22Rv1 (cell line): ENCODE results near the gene GALNT8.

ENCODE experiments used
- CTCF ChIP-seq: fragments of 450-650 bp; IDR thresholded peaks from 2 replicates; pipeline ENCODE4 v1.5.1; 2017; ENCODE audit warnings: mild to moderate bottlenecking
- ZFX ChIP-seq: fragments of 450-650 bp; IDR thresholded peaks from 2 replicates; pipeline ENCODE4 v1.6.1; 2017; ENCODE audit warnings: antibody characterized with exemption, borderline replicate concordance

DNA sequence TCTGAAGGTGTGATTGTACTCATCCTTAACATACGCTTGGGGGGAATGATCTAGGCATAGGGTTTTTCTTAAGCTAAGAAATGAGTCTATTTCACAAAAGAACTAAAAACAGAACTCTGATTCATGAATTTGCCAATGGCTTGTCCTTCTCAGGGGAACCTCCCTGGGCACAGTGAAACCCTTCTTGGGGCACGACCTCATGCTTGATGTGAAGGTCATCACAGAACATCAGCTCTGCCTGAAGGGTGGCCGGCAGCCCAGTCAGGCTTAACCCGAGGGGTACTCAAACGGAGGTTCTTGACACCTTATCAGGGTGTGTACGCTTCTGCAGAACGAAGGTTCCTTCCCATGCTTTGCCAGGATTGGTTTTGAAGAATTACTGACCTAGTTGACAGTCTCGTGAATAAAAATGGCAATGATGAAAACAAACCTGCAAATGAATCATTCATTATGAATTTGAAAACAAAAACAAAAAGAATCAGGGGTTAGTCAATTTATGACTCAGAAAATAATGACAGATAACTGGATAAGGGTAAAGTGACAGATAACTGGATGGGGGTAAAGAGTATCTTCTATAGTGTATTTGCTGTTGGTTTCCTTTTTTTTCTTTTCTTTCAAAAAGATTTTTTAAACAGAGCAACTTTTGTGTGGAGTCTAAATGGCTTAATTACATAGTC lies 86.4 kb downstream of the GALNT8 start:
- no peak for TF ChIP-seq CTCF
- no peak for TF ChIP-seq ZFX
